Muscle of back (tissue), 11 donors: ENCODE data around the gene ATP6V1F. TPM values are rescaled to one million over a fixed set of nuclear protein-coding genes. Genes with fewer than 3 reads are reported as not detected.

Experiments used
- DNase-seq, 3 donors: peaks; one replicate each; pipeline versions ENCODE4 v3.0.0 to v3.0.0-alpha.2; 2013
- polyA plus RNA-seq, 10 donors: library from polyadenylated mRNA; unstranded; fragments of 120-200 nt; gene quantifications; one replicate each; pipeline ENCODE4 v1.2.1, GENCODE V29; 2013; ENCODE audit not compliant: insufficient read length in 10 of 10

Gene ATP6V1F
- polyA plus RNA-seq, 10 donors: 89.2 to 144 (median 112) TPM

DNA sequence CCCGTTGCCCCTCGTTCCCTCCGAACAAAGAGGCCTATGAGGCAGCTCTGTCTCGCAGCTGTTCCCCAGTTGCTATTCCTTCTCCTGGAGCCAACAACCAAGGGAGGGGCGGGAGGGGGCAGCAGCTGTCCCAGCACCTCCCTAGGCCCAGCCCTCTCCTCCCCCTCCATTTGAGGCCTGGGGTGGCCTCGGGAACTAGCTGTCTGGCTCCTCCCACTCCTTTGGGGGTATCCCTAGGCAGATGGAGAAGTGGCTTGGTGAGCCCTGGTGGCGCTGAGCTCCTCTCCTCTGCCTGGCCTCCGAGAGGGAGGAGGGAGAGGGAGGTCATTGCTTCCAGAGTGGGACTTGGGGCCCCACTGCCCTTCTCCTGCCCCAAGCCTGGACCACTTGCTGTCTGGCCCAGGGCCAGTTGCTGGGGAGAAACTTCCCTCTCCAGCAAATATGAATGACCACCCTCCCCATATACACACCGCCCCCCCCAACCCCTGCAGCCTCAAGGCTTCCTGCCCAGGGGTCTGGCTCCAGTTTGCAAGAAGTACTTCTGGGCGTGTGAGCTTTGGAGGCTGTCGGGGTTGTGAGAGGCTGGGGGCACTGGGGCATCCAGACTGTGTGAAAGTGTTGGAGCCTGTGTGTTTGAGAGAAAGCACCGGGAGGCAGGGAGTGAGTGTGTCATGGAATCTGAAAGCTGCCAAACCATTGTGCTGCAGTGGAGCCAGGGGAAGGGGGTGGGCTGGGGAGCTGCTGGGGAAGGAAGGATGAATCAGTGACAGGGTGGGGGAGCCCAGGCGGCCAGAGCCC lies 29.3 kb upstream of the ATP6V1F start:
- DNase-seq: peak; percentile 93 to 98 (median 95)

DNA sequence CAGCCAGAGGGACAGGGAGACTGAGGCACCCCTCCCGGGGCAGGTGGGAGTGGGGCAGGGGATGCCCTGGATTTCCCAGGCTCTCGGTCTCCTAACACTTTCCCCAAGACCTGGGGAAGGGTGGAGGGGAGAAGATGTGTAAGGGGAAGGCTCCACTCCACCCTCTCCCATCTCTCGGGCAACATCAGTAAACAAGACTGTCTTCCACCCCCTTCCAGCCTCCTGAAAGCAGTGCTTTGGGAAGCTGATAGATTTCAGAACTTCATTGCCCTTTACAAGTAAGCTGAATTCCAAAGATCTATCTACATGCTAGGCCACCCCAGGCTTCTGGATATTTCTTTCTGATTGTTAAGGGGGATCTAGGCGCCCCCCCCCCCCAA lies 28.7 kb upstream of the ATP6V1F start:
- peak in 1 of 3 donors; percentile 69 for DNase-seq

DNA sequence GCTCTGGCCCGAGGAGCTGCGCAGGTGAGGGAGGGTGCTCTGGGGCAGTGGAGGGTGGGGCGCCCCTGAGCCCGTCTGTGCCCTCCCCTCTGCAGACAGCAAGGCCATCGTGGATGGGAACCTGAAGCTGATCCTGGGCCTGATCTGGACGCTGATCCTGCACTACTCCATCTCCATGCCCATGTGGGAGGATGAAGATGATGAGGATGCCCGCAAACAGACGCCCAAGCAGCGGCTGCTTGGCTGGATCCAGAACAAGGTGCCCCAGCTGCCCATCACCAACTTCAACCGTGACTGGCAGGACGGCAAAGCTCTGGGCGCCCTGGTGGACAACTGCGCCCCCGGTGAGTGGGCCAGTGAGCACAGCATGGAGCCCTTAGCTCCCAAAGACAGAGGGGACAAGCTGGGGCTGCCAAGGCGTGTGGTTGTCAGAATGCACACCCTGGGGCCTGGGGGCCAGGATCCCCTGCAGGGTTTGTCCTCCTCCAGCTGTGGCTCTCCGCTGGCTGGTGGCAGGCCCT lies 27.4 kb upstream of the ATP6V1F start:
- DNase-seq: no peak

DNA sequence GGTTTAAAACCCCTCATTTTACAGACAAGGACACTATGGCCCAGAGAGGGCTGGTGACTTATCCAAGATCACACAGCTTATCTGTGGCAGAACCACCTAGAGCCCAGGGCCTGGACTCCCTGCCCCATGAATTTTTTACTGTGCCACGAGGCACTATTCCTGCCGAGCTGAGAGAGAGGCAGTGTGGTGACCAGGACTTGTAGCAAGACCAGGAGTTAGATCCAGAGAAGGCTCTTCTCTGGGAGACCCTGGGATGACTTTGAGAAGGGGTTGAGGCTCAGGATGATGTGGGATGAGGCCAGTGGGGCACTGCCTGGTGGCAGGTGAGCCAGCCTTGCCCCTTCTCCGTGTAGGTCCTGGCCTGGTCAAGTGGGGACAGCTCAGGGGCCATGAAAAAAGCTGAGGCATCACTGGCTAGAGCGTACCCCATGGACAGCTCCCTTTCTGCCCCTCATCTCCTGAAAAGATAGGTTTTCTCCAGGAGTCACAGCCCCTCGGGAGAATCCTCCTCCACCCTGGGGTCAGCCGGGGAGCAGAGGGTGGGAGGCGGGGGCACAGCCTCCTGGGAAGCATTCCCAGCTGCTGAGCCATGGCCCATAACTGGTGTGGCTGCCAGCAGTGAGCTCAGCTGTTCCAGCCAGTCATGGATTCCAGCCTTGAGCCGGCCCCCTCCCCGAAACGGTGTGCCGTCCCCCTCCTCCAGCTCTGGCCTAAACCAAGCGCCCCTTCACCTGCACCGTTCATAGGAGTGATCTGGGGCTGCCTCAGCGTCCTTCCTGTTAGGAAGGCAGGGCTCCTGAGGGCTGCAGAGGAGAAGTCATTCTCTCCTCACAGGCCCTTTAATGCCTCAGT lies 26.6 kb upstream of the ATP6V1F start:
- DNase-seq: peak; percentile 66 to 78 (median 74)

DNA sequence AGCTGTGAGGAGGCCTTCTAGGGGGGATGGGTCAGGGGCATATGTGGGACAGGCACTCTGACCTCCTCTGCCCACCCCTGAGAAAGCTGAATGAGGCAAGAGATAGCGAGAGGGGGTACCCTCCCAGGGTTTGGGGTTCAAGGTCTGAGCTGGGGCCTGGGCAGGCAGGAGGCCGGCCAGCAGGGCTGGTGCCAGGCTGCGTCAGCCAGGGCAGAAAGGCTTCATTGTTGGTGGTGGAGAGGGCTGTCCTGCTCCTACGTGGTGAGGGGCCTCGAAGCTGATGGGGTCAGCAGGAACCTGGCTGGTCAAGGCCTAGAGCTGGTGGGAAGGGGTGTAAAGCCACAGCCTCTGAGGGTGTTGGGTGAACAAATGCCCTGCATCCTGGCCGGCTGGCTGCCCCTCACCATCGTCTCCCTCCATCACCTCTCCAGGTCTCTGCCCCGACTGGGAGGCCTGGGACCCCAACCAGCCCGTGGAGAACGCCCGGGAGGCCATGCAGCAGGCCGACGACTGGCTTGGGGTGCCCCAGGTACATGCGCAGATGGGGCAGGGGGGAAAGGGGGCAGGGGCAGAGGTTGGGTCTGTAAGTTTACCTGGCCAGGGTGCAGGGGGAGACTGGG lies 25.8 kb upstream of the ATP6V1F start:
- no peak for DNase-seq

DNA sequence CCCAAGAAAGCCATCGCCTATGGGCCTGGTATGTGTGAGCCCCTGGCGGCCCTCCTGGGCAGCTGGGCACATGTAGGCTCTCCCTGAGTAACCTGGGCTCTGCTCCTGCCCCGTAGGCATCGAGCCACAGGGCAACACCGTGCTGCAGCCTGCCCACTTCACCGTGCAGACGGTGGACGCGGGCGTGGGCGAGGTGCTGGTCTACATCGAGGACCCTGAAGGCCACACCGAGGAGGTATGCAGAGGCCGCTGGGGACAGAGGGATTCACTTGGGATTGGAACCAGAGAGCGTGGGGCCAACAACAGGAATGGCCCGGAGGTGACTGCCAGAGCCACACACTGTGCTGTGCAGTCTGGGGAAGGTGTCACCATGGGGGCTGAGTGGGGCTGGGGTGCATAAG lies 25.1 kb upstream of the ATP6V1F start:
- DNase-seq: no peak

GRCh38 chr7:128838109-128838779 lies 24.4 kb upstream of the ATP6V1F start:
- no peak for DNase-seq

DNA sequence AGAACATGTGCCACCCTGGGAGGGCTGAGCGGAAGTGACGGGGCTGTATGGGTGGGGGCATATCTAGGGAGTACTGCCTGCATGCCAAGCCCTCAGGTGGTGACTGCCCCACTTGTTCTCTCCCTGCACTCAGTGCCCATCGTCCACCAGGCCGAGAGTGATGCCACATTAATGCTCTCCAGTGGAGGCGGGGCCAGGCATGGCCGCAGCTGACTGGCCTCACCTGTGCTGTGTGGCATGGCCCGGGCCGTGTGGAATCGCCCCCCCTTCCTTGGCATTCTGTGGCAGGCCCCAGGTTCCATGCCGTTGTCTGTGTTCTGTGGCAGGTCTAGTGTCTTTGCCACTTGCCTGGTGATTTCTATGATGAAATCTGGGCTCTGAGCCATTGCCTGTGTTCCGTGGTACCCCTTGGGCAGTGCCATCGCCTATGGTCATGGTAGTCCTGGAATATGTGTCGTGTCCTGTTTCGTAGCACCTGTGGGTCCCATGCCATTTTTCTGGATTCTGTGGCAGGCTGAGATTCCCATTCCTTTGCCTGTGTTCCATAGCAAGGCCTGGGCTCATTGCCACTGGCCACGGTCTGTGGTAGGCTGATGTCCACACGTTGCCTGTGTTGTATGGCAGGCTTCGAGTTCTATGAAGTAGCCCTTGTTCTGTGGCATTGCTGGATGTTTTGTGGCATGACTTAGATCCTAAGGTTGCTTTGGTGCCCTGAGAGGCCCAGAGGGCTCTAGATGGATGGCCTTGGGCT lies 23.5 kb upstream of the ATP6V1F start:
- DNase-seq: no peak

DNA sequence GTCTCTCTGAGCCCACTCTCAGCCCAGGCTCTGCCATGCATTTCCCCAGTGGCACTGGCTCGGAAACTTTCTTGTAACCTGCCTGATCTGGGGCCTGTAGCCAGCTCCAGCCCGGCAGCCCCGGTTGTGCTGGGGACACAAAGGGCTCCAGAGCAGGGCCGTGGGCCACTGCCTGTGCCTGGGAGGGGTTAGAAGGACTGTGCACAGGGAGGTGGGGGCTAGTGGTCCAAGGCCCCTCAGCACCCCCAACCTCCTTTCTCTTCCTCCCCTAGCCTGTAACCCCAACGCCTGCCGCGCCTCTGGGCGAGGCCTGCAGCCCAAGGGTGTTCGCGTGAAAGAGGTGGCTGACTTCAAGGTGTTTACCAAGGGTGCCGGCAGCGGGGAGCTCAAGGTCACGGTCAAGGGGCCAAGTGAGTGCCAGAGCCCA lies 22.9 kb upstream of the ATP6V1F start:
- no peak for DNase-seq

GRCh38 chr7:128840326-128841170 lies 22.1 kb upstream of the ATP6V1F start:
- no peak for DNase-seq

DNA sequence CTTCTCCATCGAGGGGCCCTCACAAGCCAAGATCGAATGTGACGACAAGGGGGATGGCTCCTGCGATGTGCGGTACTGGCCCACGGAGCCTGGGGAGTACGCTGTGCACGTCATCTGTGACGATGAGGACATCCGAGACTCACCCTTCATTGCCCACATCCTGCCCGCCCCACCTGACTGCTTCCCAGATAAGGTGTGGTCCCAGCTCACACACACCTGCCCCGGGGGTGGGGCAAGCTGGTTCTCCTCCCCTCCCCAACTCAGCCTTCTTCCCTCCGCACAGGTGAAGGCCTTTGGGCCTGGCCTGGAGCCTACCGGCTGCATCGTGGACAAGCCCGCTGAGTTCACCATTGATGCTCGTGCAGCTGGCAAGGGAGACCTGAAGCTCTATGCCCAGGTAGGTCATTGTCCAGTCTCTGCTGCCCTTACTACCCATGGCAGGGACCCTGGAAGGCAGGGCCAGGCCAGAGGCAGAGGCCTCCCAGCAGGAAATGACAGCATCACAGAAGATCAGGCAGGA lies 21.4 kb upstream of the ATP6V1F start:
- DNase-seq: no peak

GRCh38 chr7:128841921-128842673 lies 20.6 kb upstream of the ATP6V1F start:
- DNase-seq: peak in 1 of 3 donors; percentile 59

DNA sequence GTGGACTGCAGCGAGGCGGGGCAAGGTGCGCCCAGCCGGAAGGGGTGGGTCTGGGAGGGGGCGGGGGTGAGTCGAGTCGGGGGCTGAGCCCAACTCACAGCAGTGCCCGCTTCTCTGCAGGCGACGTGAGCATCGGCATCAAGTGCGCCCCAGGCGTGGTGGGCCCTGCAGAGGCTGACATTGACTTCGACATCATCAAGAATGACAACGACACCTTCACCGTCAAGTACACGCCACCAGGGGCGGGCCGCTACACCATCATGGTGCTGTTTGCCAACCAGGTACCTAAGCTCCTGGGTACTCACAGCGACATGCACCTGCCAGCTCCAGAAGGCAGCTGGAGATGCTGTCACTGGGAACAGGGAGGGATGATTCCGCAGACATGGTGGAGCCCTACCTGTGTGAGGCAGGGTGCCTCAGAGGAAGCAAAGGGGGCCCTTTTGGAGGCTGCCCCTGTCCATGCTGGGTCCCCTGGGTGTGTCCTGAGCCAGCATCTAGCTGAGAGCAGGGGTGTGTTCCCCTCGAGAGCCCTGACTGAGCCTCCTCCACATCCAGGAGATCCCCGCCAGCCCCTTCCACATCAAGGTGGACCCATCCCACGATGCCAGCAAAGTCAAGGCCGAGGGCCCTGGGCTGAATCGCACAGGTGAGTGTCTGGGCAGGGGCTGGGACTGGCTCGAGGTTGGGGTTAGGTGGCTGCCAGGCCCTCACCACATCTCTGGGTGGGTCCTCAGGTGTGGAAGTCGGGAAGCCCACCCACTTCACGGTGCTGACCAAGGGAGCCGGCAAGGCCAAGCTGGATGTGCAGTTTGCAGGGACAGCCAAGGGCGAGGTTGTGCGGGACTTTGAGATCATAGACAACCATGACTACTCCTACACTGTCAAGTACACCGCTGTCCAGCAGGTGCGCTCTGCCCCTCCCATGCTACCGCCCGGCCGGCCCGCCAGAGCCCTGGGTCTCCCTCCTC lies 19.7 kb upstream of the ATP6V1F start:
- no peak for DNase-seq

GRCh38 chr7:128843938-128844621 lies 18.6 kb upstream of the ATP6V1F start:
- DNase-seq: no peak

- no peak for DNase-seq
These were observed 17.8 kb upstream of the ATP6V1F start for GRCh38 chr7:128844777-128845311.

GRCh38 chr7:128845475-128845874 lies 17.2 kb upstream of the ATP6V1F start:
- no peak for DNase-seq

- DNase-seq: no peak
These were observed 16.7 kb upstream of the ATP6V1F start for GRCh38 chr7:128845987-128846386.
